Caco-2 (cell line): ENCODE results near the gene TRIM24. TPM values are rescaled to one million over a fixed set of nuclear protein-coding genes. Genes with fewer than 3 reads are reported as not detected.

Source experiments
- BruUV-seq: library from RNA; stranded (reverse); fragments of 400-500 nt; replicated peaks from 2 replicates; lab custom pipeline; 2021; lab: Mats Ljungman, UMichigan
- CTCF ChIA-PET: fragments of 300-600 bp; sonication (Branson Sonifier 250); formaldehyde crosslinking; loops from one replicate; lab custom pipeline; 2022; ENCODE audit warnings: antibody characterized with exemption; lab: Charles Lee
- POLR2A ChIA-PET: fragments of 300-600 bp; sonication (Branson Sonifier 250); formaldehyde crosslinking; loops from one replicate; lab custom pipeline; 2022; ENCODE audit warnings: antibody characterized with exemption; lab: Charles Lee
- DNase-seq, 2 experiments: peaks; one replicate each; pipeline versions ENCODE4 v3.0.0 to v3.0.0-alpha.2; 2020 to 2022
- H3K27me3 ChIP-seq: replicated peaks from 2 replicates; pipeline ENCODE4 v1.6.0; 2011; ENCODE audit warnings: low read length; ENCODE audit not compliant: control insufficient read depth, insufficient read depth
- H3K36me3 ChIP-seq: 2 replicates; pipeline ENCODE4 v1.5.1; 2011; ENCODE audit warnings: low read length; ENCODE audit not compliant: control insufficient read depth, insufficient read depth
- H3K4me1 ChIP-seq: fragments of 250-450 bp; sonication (Bioruptor Pico); 2 replicates; pipeline ENCODE4 v1.5.1; 2020; ENCODE audit warnings: mild to moderate bottlenecking
- H3K4me3 ChIP-seq: 2 replicates; pipeline ENCODE4 v1.5.1; 2011; ENCODE audit warnings: low read depth, mild to moderate bottlenecking, control low read depth, low read length
- H3K9me3 ChIP-seq: fragments of 250-450 bp; sonication (Bioruptor Pico); 2 replicates; pipeline ENCODE4 v1.5.1; 2020; ENCODE audit warnings: mild to moderate bottlenecking, moderate library complexity
- H3K27ac Mint-ChIP-seq: one replicate; pipeline ENCODE4 v1.8.0; 2022; ENCODE audit warnings: mixed read lengths; ENCODE audit not compliant: unreplicated experiment
- H3K27me3 Mint-ChIP-seq: one replicate; pipeline ENCODE4 v1.8.0; 2022; ENCODE audit warnings: mixed read lengths; ENCODE audit not compliant: insufficient read depth, unreplicated experiment
- H3K36me3 Mint-ChIP-seq: one replicate; pipeline ENCODE4 v1.8.0; 2022; ENCODE audit warnings: mild to moderate bottlenecking, mixed read lengths; ENCODE audit not compliant: insufficient read depth, unreplicated experiment
- H3K4me1 Mint-ChIP-seq: one replicate; pipeline ENCODE4 v1.8.0; 2022; ENCODE audit warnings: low read depth, mixed read lengths; ENCODE audit not compliant: unreplicated experiment
- H3K4me3 Mint-ChIP-seq: one replicate; pipeline ENCODE4 v1.8.0; 2022; ENCODE audit warnings: mild to moderate bottlenecking, moderate library complexity, mixed read lengths; ENCODE audit not compliant: unreplicated experiment
- H3K9me3 Mint-ChIP-seq: one replicate; pipeline ENCODE4 v1.8.0; 2022; ENCODE audit warnings: mixed read lengths; ENCODE audit not compliant: unreplicated experiment
- intact Hi-C: fragments of 100-400 bp; cut with micrococcal nuclease; formaldehyde crosslinking; loops from one replicate; pipeline ENCODE4 v1.10.0; 2022; ENCODE audit not compliant: unreplicated experiment
- total RNA-seq: library from RNA; stranded (reverse); gene quantifications from 2 replicates; pipeline ENCODE4 v1.2.3, GENCODE V29; 2022
- TF ChIP-seq, protein P1 (sequence below), 2 experiments: fragments of 200-600 bp in 1 of 2; IDR thresholded peaks; 1 replicate in 1 of 2; 2 replicates in 1 of 2; pipeline versions ENCODE4 v1.5.1 to v1.8.0; 2011 to 2022; ENCODE audit warnings: antibody characterized with exemption in 1 of 2, control low read depth in 1 of 2, inconsistent platforms in 1 of 2, low read depth in 1 of 2, low read length in 1 of 2, mild to moderate bottlenecking in 1 of 2, moderate library complexity in 1 of 2; ENCODE audit not compliant: insufficient read depth in 1 of 2, severe bottlenecking in 1 of 2, unreplicated experiment in 1 of 2

The TRIM24 gene
- total RNA-seq, 1 experiment from 2014 or later: 58.2 TPM

DNA sequence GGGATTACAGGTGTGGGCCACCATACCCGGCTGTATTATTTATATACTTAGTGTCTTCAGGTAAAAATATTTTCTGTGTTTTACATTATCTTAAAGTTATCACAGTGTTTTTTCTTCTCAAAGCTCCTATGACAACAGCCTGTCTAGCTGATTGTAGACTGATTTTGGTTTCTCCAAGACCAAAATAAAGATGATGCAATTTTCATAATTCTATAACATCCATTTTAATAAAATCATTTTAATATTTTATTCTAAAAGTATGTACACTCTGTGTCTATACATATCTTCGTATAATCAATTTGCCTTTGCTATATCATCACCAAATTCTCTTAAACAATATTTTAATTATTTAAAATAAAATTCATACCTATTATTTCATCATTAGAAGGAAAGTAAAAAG, 108.6 kb downstream of the TRIM24 start:
- Mint-ChIP-seq H3K27me3 (no peaks in the 10 kb centered on the region), H3K36me3 (peaks cover 89% of the 10 kb centered on the region), H3K9me3 (peaks cover 25% of the 10 kb centered on the region), H3K4me1 (no peaks in the 10 kb centered on the region), H3K27ac (no peak overlapping the region), H3K4me3 (no peak overlapping the region)
- Histone ChIP-seq H3K27me3 (no peaks in the 10 kb centered on the region), H3K36me3 (peaks cover 21% of the 10 kb centered on the region), H3K9me3 (peaks cover 28% of the 10 kb centered on the region), H3K4me3 (no peak overlapping the region), H3K4me1 (no peaks in the 10 kb centered on the region)
- BruUV-seq: no TSS peak
- TF ChIP-seq, protein P1, sequence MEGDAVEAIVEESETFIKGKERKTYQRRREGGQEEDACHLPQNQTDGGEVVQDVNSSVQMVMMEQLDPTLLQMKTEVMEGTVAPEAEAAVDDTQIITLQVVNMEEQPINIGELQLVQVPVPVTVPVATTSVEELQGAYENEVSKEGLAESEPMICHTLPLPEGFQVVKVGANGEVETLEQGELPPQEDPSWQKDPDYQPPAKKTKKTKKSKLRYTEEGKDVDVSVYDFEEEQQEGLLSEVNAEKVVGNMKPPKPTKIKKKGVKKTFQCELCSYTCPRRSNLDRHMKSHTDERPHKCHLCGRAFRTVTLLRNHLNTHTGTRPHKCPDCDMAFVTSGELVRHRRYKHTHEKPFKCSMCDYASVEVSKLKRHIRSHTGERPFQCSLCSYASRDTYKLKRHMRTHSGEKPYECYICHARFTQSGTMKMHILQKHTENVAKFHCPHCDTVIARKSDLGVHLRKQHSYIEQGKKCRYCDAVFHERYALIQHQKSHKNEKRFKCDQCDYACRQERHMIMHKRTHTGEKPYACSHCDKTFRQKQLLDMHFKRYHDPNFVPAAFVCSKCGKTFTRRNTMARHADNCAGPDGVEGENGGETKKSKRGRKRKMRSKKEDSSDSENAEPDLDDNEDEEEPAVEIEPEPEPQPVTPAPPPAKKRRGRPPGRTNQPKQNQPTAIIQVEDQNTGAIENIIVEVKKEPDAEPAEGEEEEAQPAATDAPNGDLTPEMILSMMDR (IDR thresholded peaks at IDR 0.05; ENCODE audit: insufficient read depth in 1 of 2, low read depth in 1 of 2, low read length in 1 of 2, severe bottlenecking in 1 of 2, unreplicated experiment in 1 of 2): no peak
- ChIA-PET POLR2A (no interaction called here), CTCF (interaction anchor here (0.7 kb wide), 1 partner anchor 12 kb away, joined by 4 read pairs; no protein-coding TSS in a partner anchor)
- intact Hi-C loops: no loop called here
- DNase-seq: no peak

DNA sequence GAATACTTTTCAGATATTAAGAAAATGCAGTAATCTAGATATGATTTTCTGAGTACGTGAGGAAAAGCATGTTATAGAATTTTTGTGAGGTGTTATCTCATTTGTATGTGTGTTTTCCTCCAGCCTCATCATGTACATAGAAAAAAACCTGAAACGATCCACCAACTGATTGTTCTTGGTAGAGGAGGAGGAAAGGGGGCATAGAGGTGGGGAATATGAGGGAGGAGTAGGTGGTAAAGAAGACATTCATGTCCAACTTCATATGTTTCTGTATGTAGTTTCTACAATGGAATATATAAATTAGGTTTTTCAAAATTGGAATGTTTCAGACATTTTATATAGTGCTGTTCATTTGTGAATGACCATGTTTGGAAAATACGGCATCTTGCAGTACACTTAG, 109.4 kb downstream of the TRIM24 start:
- H3K4me1 Mint-ChIP-seq: no peaks in the 10 kb centered on the region
- H3K4me3 ChIP-seq: no peak overlapping the region
- H3K9me3 Mint-ChIP-seq: peaks cover 18% of the 10 kb centered on the region
- DNase-seq: no peak
- H3K36me3 ChIP-seq: peaks cover 16% of the 10 kb centered on the region
- H3K27ac Mint-ChIP-seq: no peak overlapping the region
- ChIA-PET POLR2A (no interaction called here), CTCF (no interaction called here)
- H3K36me3 Mint-ChIP-seq: peaks cover 88% of the 10 kb centered on the region
- no peaks in the 10 kb centered on the region for H3K27me3 ChIP-seq
- no TSS peak for BruUV-seq
- no peaks in the 10 kb centered on the region for H3K27me3 Mint-ChIP-seq
- no peaks in the 10 kb centered on the region for H3K4me1 ChIP-seq
- intact Hi-C loops: no loop called here
- no peak overlapping the region for H3K4me3 Mint-ChIP-seq
- TF ChIP-seq, protein P1 (IDR thresholded peaks at IDR 0.05; ENCODE audit: insufficient read depth in 1 of 2, low read depth in 1 of 2, low read length in 1 of 2, severe bottlenecking in 1 of 2, unreplicated experiment in 1 of 2): no peak
- H3K9me3 ChIP-seq: peaks cover 22% of the 10 kb centered on the region

DNA sequence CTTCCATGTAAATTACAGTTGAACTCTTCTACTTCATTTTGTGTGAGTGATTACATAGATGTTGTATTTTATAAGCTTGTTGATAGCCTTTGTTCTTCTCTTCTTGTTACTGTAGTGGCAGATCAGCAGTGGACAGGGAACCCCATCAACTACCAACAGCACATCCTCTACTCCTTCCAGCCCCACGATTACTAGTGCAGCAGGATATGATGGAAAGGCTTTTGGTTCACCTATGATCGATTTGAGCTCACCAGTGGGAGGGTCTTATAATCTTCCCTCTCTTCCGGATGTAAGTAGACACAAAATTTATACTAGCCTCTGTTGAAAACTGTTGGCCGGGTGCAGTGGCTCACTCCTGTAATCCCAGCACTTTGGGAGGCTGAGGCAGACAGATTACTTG, 110.7 kb downstream of the TRIM24 start:
- DNase-seq: no peak
- Mint-ChIP-seq H3K9me3 (peaks cover 5% of the 10 kb centered on the region), H3K36me3 (peaks cover 80% of the 10 kb centered on the region), H3K27ac (no peak overlapping the region), H3K4me1 (peaks cover 3% of the 10 kb centered on the region), H3K4me3 (no peak overlapping the region), H3K27me3 (no peaks in the 10 kb centered on the region)
- BruUV-seq: no TSS peak
- no peaks in the 10 kb centered on the region for H3K4me1 ChIP-seq
- H3K27me3 ChIP-seq: no peaks in the 10 kb centered on the region
- TF ChIP-seq, protein P1 (IDR thresholded peaks at IDR 0.05; ENCODE audit: insufficient read depth in 1 of 2, low read depth in 1 of 2, low read length in 1 of 2, severe bottlenecking in 1 of 2, unreplicated experiment in 1 of 2): no peak
- CTCF ChIA-PET: no interaction called here
- no peak overlapping the region for H3K4me3 ChIP-seq
- intact Hi-C loops: no loop called here
- H3K36me3 ChIP-seq: peaks cover 4% of the 10 kb centered on the region; the same call in 1 of the 2 replicates
- H3K9me3 ChIP-seq: peaks cover 9% of the 10 kb centered on the region
- POLR2A ChIA-PET: no interaction called here
